DMS114 treated with DMSO at 0.1 percent for 48 hours (cell line): ENCODE measurements around the gene FGR.
A peak's percentile ranks its signal among the peaks of the same experiment; 100 is the strongest.

ENCODE experiments used
- DNase-seq: peaks from one replicate; lab custom pipeline; 2025; ENCODE audit not compliant: unreplicated experiment; lab: John Stamatoyannopoulos, UW

FGR gene

GRCh38 chr1:27568300-27569087, 66.5 kb downstream of the FGR start:
- peak; percentile 81 for DNase-seq

DNA sequence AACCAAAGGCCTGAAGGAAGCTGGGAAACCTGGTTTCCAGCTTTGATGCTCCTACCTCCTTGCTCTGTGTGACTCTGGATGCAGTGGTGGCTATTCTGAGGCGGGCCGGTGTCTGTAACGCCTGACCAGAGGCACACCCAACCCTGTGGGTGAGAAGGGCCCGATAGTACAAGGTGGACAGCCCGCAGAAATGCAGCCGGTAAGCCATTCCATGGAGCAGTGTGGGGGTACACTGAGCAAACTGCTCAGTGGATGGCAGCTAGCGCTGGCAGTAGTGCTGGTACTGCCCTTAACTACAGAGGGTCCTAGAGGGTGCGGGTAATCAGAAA, 67.0 kb downstream of the FGR start:
- no peak for DNase-seq

DNA sequence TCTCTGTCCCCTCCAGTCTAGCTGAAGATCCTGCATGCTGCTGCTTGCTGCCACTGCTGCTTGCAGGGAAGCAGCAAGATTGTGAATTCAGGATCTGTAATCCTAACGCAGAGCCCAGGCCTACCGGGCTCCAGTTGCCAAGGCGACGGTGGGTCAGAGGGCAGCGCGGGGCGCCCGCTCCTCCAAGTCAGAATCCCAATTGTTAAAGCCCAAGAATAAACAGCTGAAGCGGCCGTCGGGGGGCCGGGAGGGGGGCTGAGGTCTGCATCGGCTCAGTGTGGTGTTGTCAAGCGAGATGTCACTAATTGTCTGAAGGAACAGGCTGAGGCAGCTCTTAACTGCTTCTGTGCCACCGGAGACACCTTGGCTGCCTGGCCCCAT, 67.8 kb downstream of the FGR start:
- DNase-seq: no peak

DNA sequence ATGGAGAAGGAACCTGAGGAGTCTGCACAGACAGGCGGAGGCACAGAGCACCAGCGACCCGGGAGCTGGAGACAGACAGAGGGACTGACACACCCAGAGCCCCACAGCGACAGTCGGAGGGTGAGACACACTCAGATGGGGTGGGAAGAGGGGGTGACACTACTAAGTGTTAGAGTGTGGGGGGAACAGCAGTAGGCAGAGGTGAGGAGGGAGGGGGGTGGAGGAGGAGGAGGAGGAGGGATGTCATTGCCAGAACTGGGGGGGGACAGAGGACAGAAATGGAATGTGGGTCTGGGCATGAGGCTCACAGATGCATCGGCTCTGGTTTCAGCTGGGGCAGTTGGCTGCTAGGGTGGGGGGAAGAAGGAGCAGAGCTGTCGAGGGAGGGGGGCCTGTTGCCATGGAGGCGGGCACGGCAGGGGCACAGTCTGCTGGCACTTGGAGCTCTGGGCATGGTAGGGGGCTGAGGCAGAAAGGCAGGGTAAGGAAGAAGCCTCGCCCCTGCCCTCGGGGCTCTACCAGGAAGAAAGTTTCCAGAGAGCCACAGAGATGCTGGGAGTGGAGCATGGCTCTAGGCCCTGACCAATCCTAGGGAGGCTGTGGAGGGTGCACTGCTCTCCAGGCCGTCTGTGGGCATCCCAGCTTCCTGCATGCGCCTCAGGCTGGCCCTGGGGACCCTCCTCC, 68.4 kb downstream of the FGR start:
- DNase-seq: no peak

- no peak for DNase-seq
These were observed 70.0 kb downstream of the FGR start for GRCh38 chr1:27564710-27565649.

- no peak for DNase-seq
These were observed 71.2 kb downstream of the FGR start for GRCh38 chr1:27563591-27564471.

- no peak for DNase-seq
These were observed 71.7 kb downstream of the FGR start for GRCh38 chr1:27563341-27563590.

- DNase-seq: no peak
These were observed 72.2 kb downstream of the FGR start for GRCh38 chr1:27562534-27563340.
